Measurements from ENCODE around the gene ARHGAP19. TPM values are rescaled to one million over a fixed set of nuclear protein-coding genes. Genes with fewer than 3 reads are reported as not detected.
"Not testable (repeated sequence)": the region's sequence is repeated elsewhere in the genome, so short reads cannot be mapped to it uniquely, and the experiment has no call there.

The ARHGAP19 gene
- total RNA-seq, 1 donor from 2014 or later, result 12.3 TPM

- DNase-seq (ENCODE audit: low read depth, low spot score), result no peak
These were observed 11.7 kb downstream of the ARHGAP19 start for GRCh38 chr10:97280783-97281182.

GRCh38 chr10:97279121-97279815 lies 13.2 kb downstream of the ARHGAP19 start:
- no peak for DNase-seq (ENCODE audit: low read depth, low spot score)

GRCh38 chr10:97278491-97278989 lies 13.9 kb downstream of the ARHGAP19 start:
- DNase-seq (ENCODE audit: low read depth, low spot score), result peak; percentile 43

- no peak for DNase-seq (ENCODE audit: low read depth, low spot score)
These were observed 14.9 kb downstream of the ARHGAP19 start for GRCh38 chr10:97277551-97277950.

GRCh38 chr10:97274828-97275227 lies 17.6 kb downstream of the ARHGAP19 start:
- no peak for DNase-seq (ENCODE audit: low read depth, low spot score)

GRCh38 chr10:97273700-97274099 lies 18.7 kb downstream of the ARHGAP19 start:
- DNase-seq (ENCODE audit: low read depth, low spot score), result no peak

GRCh38 chr10:97270523-97271154 lies 21.8 kb downstream of the ARHGAP19 start:
- DNase-seq (ENCODE audit: low read depth, low spot score), result no peak

- DNase-seq (ENCODE audit: low read depth, low spot score), result no peak
These were observed 24.8 kb downstream of the ARHGAP19 start for GRCh38 chr10:97267671-97268070.

- not testable (repeated sequence) for DNase-seq (ENCODE audit: low read depth, low spot score)
These were observed 27.3 kb downstream of the ARHGAP19 start for GRCh38 chr10:97265095-97265494.

GRCh38 chr10:97263971-97264370 lies 28.5 kb downstream of the ARHGAP19 start:
- no peak for DNase-seq (ENCODE audit: low read depth, low spot score)

- no peak for DNase-seq (ENCODE audit: low read depth, low spot score)
These were observed 30.8 kb downstream of the ARHGAP19 start for GRCh38 chr10:97261656-97262055.

GRCh38 chr10:97261183-97261582 lies 31.3 kb downstream of the ARHGAP19 start:
- DNase-seq (ENCODE audit: low read depth, low spot score), result no peak

- DNase-seq (ENCODE audit: low read depth, low spot score), result no peak
These were observed 33.3 kb downstream of the ARHGAP19 start for GRCh38 chr10:97259119-97259518.

- no peak for DNase-seq (ENCODE audit: low read depth, low spot score)
These were observed 36.1 kb downstream of the ARHGAP19 start for GRCh38 chr10:97256356-97256755.

GRCh38 chr10:97255512-97256293 lies 36.7 kb downstream of the ARHGAP19 start:
- no peak for DNase-seq (ENCODE audit: low read depth, low spot score)

- no peak for DNase-seq (ENCODE audit: low read depth, low spot score)
These were observed 37.7 kb downstream of the ARHGAP19 start for GRCh38 chr10:97254694-97255093.

- no peak for DNase-seq (ENCODE audit: low read depth, low spot score)
These were observed 41.5 kb downstream of the ARHGAP19 start for GRCh38 chr10:97250952-97251351.

GRCh38 chr10:97243836-97244235 lies 48.6 kb downstream of the ARHGAP19 start:
- no peak for DNase-seq (ENCODE audit: low read depth, low spot score)

GRCh38 chr10:97238855-97239254 lies 53.6 kb downstream of the ARHGAP19 start:
- no peak for DNase-seq (ENCODE audit: low read depth, low spot score)

- DNase-seq (ENCODE audit: low read depth, low spot score), result no peak
These were observed 57.1 kb downstream of the ARHGAP19 start for GRCh38 chr10:97235353-97235752.

GRCh38 chr10:97234400-97234799 lies 58.0 kb downstream of the ARHGAP19 start:
- DNase-seq (ENCODE audit: low read depth, low spot score), result no peak

GRCh38 chr10:97230146-97230545 lies 62.3 kb downstream of the ARHGAP19 start:
- no peak for DNase-seq (ENCODE audit: low read depth, low spot score)
